RPMI7951 (cell line): ENCODE results near the gene NECAB3. TPM values are rescaled to one million over a fixed set of nuclear protein-coding genes. Genes with fewer than 3 reads are reported as not detected.
A peak's percentile ranks its signal among the peaks of the same experiment; 100 is the strongest.
"Not testable (repeated sequence)": the region's sequence is repeated elsewhere in the genome, so short reads cannot be mapped to it uniquely, and the experiment has no call there.

ENCODE experiments used
- DNase-seq: peaks from one replicate; pipeline ENCODE4 v3.0.0-alpha.2; 2012; ENCODE audit warnings: low read depth
- total RNA-seq: library from RNA; depleted of rRNA; stranded (reverse); fragments of >200 nt; shearing (Covaris generic); gene quantifications from 2 replicates; pipeline ENCODE4 v1.2.3, GENCODE V29; 2014

NECAB3 gene
- total RNA-seq, 1 experiment from 2014 or later = 43.9 TPM

GRCh38 chr20:33650111-33650752 is 24.0 kb downstream of the NECAB3 start:
- no peak for DNase-seq

DNA sequence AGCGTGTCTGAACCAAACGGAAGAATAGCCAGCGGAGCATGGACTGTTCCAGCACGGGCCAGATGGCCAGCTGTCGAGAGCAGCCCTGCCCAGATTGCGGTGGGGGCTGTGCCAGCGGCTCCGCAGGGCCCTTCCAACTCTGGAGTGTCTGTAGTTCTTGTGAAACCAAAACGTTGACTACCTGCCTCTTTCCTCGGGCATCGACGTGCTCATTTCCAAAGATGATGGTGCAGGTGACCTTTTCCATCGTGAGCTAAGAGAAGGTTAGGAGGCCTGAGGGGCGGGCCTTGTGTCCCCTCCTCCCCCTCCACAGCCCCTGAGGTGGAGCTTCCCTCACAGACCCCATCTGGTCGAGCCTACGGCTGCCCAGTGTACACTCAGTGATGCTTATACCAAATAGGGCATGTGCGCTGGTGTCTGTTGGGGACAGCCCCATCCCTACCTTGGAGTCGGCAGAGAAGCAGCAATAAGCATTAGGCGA is 25.0 kb downstream of the NECAB3 start:
- DNase-seq = no peak

DNA sequence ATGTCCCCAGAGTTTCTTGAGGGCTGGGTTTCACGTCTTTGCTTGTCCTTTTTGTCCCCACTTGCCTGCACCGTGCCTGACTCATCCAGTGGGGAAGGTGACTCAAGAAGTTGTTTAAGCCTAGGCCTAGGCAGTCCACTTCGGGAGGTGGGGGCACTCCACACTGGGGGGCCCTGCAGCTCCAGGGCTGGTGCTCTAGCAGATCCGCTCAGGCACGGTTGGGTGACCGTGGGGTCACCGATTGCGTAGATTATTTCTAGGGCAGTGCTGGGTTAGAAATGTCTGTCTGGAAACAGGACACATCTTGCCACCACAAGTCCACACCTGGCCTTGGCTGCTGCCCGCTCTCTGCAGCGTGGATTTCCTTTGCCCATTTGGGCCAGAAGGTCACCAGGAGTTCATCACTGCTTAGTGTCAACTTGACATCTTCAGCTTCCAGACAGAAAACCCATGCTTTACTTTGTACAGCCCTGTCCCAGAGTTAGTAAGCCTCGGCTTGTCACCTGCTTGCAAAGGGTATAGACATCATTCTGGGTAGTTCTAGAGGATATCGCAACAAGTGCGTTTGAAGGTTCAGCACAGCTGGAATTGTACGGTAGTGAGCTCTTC is 25.7 kb downstream of the NECAB3 start:
- peak; percentile 30 for DNase-seq

GRCh38 chr20:33647603-33648395 is 26.4 kb downstream of the NECAB3 start:
- peak; percentile 75 for DNase-seq

GRCh38 chr20:33646959-33647602 is 27.1 kb downstream of the NECAB3 start:
- DNase-seq = not testable (repeated sequence)

GRCh38 chr20:33646191-33646590 is 28.0 kb downstream of the NECAB3 start:
- no peak for DNase-seq

DNA sequence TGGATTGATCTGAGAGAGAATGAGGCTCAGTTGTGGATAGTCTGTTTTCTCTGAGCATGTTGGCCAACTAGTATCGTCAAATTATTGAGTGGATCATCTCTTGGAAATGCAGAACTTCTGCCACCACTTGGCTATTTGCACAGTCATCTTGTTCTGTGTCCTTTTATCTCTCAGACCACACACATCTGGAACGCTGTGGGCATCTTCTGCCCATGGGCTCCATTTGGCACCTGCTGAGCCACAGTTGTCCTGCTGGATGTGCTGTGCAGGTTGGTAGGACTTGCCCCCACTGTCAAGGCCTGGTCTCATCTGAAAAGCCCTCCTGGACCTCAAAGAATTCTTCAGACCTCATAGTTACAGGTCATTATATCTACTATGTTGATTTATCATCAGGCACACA is 28.8 kb downstream of the NECAB3 start:
- DNase-seq = no peak

DNA sequence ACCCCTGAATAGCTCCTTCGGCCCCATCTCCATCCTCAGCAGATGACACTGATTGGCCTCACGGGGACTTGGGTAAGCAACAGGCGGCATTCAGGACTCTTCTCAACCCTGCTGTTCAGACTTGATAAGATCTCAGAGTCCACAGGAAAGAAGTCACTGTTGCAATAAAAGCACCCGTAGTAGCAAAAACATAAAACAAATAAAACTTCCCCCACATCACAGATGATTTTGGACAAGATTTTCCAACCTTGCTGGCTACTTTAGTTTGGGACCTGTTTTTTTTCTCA is 29.2 kb downstream of the NECAB3 start:
- DNase-seq = no peak

GRCh38 chr20:33644313-33645071 is 29.7 kb downstream of the NECAB3 start:
- DNase-seq = no peak

DNA sequence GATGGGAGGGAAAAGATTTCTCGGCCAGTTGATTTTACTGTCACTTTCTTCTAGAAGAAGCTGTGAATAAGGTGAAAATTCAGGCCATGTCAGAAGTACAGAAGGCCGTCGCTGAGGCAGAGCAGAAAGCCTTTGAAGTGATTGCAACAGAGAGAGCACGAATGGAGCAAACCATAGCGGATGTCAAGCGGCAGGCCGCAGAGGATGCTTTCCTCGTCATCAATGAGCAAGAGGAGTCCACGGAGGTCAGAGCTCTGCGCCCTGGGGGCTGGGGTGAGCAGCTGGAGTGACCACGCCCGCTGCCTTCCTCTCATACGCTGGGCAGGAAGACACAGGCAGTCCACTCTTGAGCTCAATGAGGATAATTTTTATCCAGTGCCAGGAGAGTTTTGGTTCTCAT is 33.9 kb downstream of the NECAB3 start:
- DNase-seq = peak; percentile 95

GRCh38 chr20:33636776-33637175 is 37.5 kb downstream of the NECAB3 start:
- DNase-seq = no peak

DNA sequence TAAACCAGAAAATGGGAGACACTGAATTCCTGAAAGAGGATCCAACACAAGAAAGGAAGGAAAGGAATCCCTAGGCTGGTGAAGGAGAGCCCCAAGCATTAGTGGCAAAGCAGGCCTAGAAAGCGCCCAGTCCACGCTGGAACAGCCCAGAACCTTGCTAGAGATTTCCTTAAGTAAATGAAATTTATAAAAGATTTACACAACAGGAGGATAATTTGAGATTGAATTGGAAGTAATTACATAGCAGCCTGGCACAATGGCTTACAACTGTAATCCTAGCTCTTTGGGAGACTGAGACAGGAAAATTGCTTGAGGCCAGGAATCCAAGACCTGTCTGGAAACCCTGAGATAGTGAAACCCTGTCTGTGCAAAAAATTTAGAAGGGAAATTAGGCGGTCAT is 38.9 kb downstream of the NECAB3 start:
- no peak for DNase-seq

DNA sequence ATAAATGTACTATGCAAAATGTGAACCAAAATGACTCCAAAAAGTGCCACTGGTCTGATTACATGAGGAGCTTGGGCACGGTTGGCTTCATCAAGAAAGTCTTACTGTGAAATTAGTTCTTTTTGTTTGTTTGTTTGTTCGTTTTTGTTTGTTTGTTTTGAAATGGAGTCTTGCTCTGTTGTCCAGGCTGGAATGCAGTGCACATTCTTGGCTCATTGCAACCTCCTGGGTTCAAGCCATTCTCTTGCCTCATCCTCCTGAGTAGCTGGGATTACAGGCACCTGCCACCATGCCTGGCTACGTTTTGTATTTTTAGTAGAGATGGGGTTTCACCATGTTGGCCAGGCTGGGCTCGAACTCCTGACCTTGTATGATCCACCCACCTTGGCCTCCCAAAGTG is 42.3 kb downstream of the NECAB3 start:
- DNase-seq = not testable (repeated sequence)

- no peak for DNase-seq
Measured at GRCh38 chr20:33630507-33630906, 43.7 kb downstream of the NECAB3 start.

- no peak for DNase-seq
Measured at GRCh38 chr20:33629979-33630378, 44.2 kb downstream of the NECAB3 start.

DNA sequence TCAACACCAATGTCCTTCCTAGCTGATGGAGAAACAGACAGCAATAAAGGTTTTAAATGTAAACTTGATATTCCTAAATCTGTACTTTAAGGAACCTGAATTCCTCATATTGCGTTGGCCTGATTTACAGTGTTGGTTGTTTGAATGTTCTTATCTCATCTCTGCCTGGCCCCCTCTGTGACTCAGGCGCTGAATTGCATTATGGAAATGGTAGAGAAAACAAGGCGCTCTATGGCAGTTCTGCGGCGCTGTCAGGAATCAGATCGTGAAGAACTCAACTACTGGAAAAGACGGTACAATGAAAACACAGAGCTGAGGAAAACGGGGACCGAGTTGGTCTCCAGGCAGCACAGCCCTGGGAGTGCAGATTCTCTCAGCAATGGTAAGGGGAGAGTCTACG is 44.7 kb downstream of the NECAB3 start:
- DNase-seq = no peak

GRCh38 chr20:33627577-33628216 is 46.5 kb downstream of the NECAB3 start:
- DNase-seq = no peak

- DNase-seq = no peak
Measured at GRCh38 chr20:33626190-33626589, 48.0 kb downstream of the NECAB3 start.

DNA sequence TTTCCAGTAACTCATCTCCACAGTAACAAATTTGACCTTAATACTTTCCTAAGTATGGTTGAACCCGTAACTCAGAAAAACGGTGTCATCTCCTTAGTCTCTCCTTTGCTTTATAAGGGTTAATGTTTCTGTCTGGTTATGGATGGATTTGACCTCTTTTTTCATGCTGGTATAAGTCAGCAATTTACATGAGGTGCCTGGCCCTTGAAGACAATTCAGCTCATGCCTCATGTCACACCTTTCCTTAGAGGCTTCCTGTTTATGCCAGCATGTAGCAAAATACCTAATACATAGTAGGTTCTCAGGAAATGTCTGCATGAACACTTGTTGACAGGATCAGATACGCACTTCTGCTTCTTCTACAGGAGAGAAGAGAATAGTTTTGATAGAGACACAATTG is 49.8 kb downstream of the NECAB3 start:
- no peak for DNase-seq

DNA sequence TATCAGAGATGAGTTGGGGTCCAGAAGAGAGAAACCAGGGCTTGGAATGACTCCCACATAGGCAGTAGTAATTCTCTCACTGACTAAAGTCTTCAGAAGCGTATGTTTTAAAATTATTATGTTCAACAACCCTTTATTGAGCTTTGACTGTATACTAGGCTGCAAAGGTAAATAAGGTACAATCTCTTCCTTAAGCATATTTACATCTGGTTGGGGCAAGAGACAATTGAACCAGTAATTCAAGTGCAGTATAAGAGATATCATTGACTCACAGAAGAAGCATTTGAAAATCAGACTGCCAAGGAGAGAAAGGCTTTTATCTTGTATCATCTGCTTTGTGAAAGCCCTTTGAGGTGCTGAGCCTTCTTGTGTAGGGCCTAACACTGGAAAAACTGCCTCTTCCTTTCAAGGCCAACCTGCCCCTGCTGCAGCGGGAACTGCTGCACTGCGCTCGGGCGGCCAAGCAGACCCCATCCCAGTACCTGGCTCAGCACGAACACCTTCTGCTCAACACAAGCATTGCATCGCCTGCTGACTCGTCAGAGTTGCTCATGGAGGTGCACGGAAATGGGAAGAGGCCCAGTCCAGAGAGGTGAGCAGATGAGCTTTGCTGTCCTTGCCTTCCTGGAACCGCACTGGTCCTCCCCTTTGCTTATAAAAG is 51.4 kb downstream of the NECAB3 start:
- no peak for DNase-seq
